ENCODE measurements around the gene COLEC11.
"Not testable (repeated sequence)": the region's sequence is repeated elsewhere in the genome, so short reads cannot be mapped to it uniquely, and the experiment has no call there.

DNA sequence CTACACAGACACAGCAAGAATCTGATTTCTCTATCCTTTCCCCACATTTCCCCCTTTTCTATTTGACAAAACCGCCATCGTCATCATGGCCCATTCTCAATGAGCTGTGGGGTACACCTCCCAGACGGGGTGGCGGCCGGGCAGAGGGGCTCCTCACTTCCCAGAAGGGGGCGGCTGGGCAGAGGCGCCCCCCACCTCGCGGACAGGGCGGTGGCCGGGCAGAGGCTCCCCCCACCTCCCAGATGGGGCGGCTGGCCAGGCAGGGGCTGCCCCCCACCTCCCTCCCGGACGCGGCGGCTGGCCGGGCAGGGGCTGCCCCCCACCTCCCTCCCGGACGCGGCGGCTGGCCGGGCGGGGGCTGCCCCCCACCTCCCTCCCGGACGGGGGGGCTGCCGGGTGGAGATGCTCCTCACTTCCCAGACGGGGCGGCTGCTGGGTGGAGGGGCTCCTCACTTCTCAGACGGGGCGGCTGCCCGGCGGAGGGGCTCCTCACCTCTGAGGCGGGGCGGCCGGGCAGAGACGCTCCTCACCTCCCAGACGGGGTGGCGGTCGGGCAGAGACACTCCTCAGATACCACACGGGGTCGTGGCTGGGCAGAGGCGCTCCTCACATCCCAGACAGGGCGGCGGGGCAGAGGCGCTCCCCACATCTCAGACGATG is 20.8 kb downstream of the COLEC11 start:
- TF ChIP-seq, protein P1, sequence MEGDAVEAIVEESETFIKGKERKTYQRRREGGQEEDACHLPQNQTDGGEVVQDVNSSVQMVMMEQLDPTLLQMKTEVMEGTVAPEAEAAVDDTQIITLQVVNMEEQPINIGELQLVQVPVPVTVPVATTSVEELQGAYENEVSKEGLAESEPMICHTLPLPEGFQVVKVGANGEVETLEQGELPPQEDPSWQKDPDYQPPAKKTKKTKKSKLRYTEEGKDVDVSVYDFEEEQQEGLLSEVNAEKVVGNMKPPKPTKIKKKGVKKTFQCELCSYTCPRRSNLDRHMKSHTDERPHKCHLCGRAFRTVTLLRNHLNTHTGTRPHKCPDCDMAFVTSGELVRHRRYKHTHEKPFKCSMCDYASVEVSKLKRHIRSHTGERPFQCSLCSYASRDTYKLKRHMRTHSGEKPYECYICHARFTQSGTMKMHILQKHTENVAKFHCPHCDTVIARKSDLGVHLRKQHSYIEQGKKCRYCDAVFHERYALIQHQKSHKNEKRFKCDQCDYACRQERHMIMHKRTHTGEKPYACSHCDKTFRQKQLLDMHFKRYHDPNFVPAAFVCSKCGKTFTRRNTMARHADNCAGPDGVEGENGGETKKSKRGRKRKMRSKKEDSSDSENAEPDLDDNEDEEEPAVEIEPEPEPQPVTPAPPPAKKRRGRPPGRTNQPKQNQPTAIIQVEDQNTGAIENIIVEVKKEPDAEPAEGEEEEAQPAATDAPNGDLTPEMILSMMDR (conservative IDR thresholded peaks at IDR 0.05) = not testable (repeated sequence)
- not testable (repeated sequence) for TF ChIP-seq ZFX (IDR thresholded peaks at IDR 0.05)

All from C4-2B (cell line).